HG03442 (cell line): ENCODE measurements around the gene FKBP1C.
"Not testable (repeated sequence)": the region's sequence is repeated elsewhere in the genome, so short reads cannot be mapped to it uniquely, and the experiment has no call there.

Experiments used
- ATAC-seq: cut with Tn5 transposase; IDR thresholded peaks from one replicate; pipeline ENCODE4 v1.9.1; 2021; ENCODE audit warnings: mild to moderate bottlenecking, moderate library complexity; ENCODE audit not compliant: unreplicated experiment

Gene FKBP1C

GRCh38 chr6:63211343-63211742, at the start of gene FKBP1C:
FKBP1C (plus strand) TSS chr6:63211469.
- ATAC-seq = not testable (repeated sequence)

DNA sequence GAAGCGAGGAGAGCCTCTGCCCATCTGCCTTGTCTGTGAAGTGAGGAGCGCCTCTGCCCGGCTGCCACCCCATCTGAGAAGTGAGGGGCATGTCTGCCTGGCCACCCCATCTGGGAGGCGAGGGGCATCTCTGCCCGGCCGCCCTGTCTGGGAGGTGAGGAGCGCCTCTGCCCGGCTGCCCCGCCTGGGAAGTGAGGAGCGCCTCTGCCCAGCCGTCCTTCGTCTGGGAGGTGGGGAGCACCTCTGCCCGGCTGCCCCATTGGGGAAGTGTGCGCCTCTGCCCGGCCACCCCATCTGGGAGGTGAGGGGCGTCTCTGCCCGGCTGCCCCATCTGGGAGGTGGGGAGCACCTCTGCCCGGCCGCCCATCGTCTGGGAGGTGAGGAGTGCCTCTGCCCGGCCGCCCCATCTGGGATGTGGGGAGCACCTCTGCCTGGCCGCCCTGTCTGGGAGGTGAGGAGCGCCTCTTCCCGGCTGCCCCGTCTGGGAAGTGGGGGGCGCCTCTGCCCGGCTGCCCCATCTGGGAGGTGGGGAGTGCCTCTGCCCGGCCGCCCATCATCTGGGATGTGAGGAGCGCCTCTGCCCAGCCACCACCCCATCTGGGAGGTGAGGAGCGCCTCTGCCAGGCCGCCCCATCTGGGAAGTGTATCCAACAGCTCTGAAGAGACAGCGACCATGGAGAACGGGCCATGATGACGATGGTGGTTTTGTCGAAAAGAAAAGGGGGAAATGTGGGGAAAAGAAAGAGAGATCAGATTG, 47.0 kb upstream of the FKBP1C start:
- ATAC-seq = not testable (repeated sequence)

- no peak for ATAC-seq
Observed at GRCh38 chr6:63174173-63174572, 37.1 kb upstream of the FKBP1C start.

GRCh38 chr6:63176181-63176580, 35.1 kb upstream of the FKBP1C start:
- no peak for ATAC-seq

GRCh38 chr6:63180367-63180766, 30.9 kb upstream of the FKBP1C start:
- ATAC-seq = no peak

GRCh38 chr6:63186970-63187369, 24.3 kb upstream of the FKBP1C start:
- ATAC-seq = no peak

DNA sequence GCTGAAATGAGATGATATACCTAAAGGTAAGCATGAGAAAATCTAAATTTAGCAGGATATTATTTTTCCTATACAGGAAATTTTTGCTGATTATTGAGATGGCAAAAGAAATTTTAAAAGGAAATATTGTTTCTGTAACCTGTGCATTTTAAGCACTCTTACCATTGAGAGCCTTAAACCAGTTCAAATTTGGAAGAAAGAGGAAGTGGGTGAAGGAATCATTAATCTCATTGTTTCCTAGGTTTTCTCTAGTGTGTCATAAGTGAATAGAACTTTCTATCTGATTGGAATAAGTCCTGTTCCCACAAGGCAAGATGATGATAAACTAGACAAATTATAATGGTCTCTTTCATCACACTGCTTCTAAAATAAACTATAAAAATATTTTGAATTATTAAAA, 22.4 kb upstream of the FKBP1C start:
- ATAC-seq = no peak

GRCh38 chr6:63193324-63193723, 17.9 kb upstream of the FKBP1C start:
- ATAC-seq = no peak

- no peak for ATAC-seq
Observed at GRCh38 chr6:63197741-63198140, 13.5 kb upstream of the FKBP1C start.

DNA sequence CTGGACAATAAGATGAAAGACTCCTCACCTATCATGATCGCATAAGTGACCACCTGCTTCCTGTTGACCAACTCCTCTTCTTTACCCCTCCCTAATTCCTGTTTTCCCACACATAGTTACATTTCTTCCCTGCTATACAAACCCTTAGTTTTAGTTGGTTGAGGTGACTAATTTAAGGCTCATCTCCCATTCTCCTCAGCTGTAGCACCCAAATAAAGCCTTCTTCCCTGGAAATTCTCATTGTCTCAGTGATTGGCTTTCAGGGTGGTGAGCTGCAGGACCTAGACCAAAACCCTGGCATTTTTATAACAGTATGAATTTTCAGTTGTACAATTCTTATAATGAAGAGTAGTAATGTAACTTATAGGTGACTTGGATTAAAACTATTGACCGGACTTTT, 2.1 kb downstream of the FKBP1C start:
- no peak for ATAC-seq

DNA sequence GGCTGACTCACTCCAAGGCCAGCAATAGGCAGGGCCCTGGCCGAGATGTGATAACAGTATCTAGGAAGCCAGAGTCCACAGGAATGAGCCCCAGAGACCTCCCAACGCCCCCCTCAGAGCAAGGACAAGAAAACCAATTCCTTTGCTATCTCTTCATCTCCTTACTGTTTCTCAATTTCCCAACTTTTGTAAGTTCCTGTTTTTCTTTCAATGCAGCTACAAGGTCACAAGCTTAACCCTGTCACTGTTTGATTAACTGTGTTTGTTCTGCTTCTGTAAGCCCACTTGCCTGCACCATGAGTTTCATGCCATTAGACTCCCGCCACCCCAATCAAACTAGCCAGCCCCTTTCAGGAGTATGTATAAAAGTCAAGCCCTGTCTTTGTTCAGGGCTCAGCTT, 3.5 kb downstream of the FKBP1C start:
- ATAC-seq = no peak

GRCh38 chr6:63224179-63224578, 12.9 kb downstream of the FKBP1C start:
- no peak for ATAC-seq

DNA sequence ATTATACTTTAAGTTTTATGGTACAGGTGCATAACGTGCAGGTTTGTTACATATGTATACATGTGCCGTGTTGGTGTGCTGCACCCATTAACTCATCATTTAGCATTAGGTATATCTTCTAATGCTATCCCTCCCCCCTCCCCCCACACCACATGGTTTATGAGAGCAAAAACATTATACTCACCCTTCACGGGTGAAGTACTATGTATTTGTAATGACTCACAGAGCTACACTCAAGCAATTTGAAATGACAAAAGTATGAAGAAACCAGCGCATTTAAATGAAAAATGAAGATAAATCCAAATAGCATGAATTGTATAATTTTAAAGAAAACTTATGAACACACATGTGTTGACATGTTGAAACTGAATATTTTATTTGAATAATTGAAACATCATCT, 14.7 kb downstream of the FKBP1C start:
- ATAC-seq = not testable (repeated sequence)

- not testable (repeated sequence) for ATAC-seq
Observed at GRCh38 chr6:63227928-63228894, 16.9 kb downstream of the FKBP1C start.

- not testable (repeated sequence) for ATAC-seq
Observed at GRCh38 chr6:63230027-63230426, 18.8 kb downstream of the FKBP1C start.

- not testable (repeated sequence) for ATAC-seq
Observed at GRCh38 chr6:63230511-63230910, 19.2 kb downstream of the FKBP1C start.

- peak; percentile 58 for ATAC-seq
Observed at GRCh38 chr6:63236398-63236817, 25.1 kb downstream of the FKBP1C start.

GRCh38 chr6:63245420-63245819, 34.2 kb downstream of the FKBP1C start:
- no peak for ATAC-seq

GRCh38 chr6:63245909-63246308, 34.6 kb downstream of the FKBP1C start:
- ATAC-seq = peak; percentile 70

GRCh38 chr6:63246581-63246980, 35.3 kb downstream of the FKBP1C start:
- ATAC-seq = no peak

GRCh38 chr6:63249875-63250482, 38.7 kb downstream of the FKBP1C start:
- no peak for ATAC-seq
